Activated naive CD8-positive, alpha-beta T cell treated with anti-CD3 and anti-CD28 coated beads, Interleukin-2, amount 50 U/mL, for 24 hours (primary cell): ENCODE measurements around the gene NR1D1.

Experiments used
- ATAC-seq: fragments of 150-1000 bp; cut with Tn5 transposase; one replicate; pipeline ENCODE4 v1.10.0; 2021
- DNase-seq: peaks from one replicate; pipeline ENCODE4 v3.0.0; 2021
- H3K27ac Mint-ChIP-seq: one replicate; pipeline ENCODE4 v1.8.0; 2021; ENCODE audit warnings: mild to moderate bottlenecking, mixed read lengths
- H3K27me3 Mint-ChIP-seq: one replicate; pipeline ENCODE4 v1.8.0; 2021; ENCODE audit warnings: mixed read lengths
- H3K36me3 Mint-ChIP-seq: one replicate; pipeline ENCODE4 v1.8.0; 2021; ENCODE audit warnings: low read depth, mixed read lengths
- H3K4me1 Mint-ChIP-seq: one replicate; pipeline ENCODE4 v1.8.0; 2021; ENCODE audit warnings: mixed read lengths
- H3K4me3 Mint-ChIP-seq: one replicate; pipeline ENCODE4 v1.8.0; 2021; ENCODE audit warnings: mild to moderate bottlenecking, moderate library complexity, mixed read lengths
- H3K9me3 Mint-ChIP-seq: one replicate; pipeline ENCODE4 v1.8.0; 2021; ENCODE audit warnings: mixed read lengths

Gene NR1D1

GRCh38 chr17:40121181-40122135 lies 21.1 kb upstream of the NR1D1 start, which contains the start of gene MSL1:
Gene MSL1, plus strand, starts transcription at chr17:40121971. Its CDS starts 642 bp downstream, at chr17:40122613.
- no peaks in the 10 kb centered on the region for H3K27me3 Mint-ChIP-seq
- peak within 1 kb of the TSS; percentile 79 for H3K27ac Mint-ChIP-seq
- DNase-seq (peak; percentile 89), ATAC-seq (peak; percentile 51)
- peaks cover 22% of the 10 kb centered on the region for H3K36me3 Mint-ChIP-seq
- no peaks in the 10 kb centered on the region for H3K9me3 Mint-ChIP-seq
- peaks cover 29% of the 10 kb centered on the region for H3K4me1 Mint-ChIP-seq
- peak within 1 kb of the TSS; percentile 89 for H3K4me3 Mint-ChIP-seq

GRCh38 chr17:40115101-40115436 lies 14.7 kb upstream of the NR1D1 start:
- H3K4me1 Mint-ChIP-seq: peaks cover 42% of the 10 kb centered on the region
- DNase-seq (no peak), ATAC-seq (no peak)
- no peak overlapping the region for H3K4me3 Mint-ChIP-seq
- H3K36me3 Mint-ChIP-seq: no peaks in the 10 kb centered on the region
- H3K9me3 Mint-ChIP-seq: no peaks in the 10 kb centered on the region
- peaks cover 2% of the 10 kb centered on the region for H3K27me3 Mint-ChIP-seq
- no peak overlapping the region for H3K27ac Mint-ChIP-seq

- Mint-ChIP-seq H3K27ac (peak overlapping the region; percentile 94), H3K4me3 (peak overlapping the region; percentile 83), H3K36me3 (no peaks in the 10 kb centered on the region), H3K27me3 (peaks cover 2% of the 10 kb centered on the region), H3K9me3 (no peaks in the 10 kb centered on the region), H3K4me1 (peaks cover 53% of the 10 kb centered on the region)
- ATAC-seq: no peak
- no peak for DNase-seq
Measured at GRCh38 chr17:40113907-40114245, 13.5 kb upstream of the NR1D1 start.

GRCh38 chr17:40113110-40113906 lies 12.9 kb upstream of the NR1D1 start:
- peaks cover 2% of the 10 kb centered on the region for H3K27me3 Mint-ChIP-seq
- ATAC-seq: peak; percentile 78
- peaks cover 56% of the 10 kb centered on the region for H3K4me1 Mint-ChIP-seq
- H3K36me3 Mint-ChIP-seq: no peaks in the 10 kb centered on the region
- DNase-seq: peak; percentile 92
- H3K27ac Mint-ChIP-seq: peak overlapping the region; percentile 94
- peak overlapping the region; percentile 83 for H3K4me3 Mint-ChIP-seq
- H3K9me3 Mint-ChIP-seq: no peaks in the 10 kb centered on the region

GRCh38 chr17:40112718-40113109 lies 12.3 kb upstream of the NR1D1 start:
- Mint-ChIP-seq H3K4me1 (peaks cover 61% of the 10 kb centered on the region), H3K27ac (peak overlapping the region; percentile 94)
- ATAC-seq: no peak

GRCh38 chr17:40112191-40112711 lies 11.9 kb upstream of the NR1D1 start:
- peaks cover 2% of the 10 kb centered on the region for H3K27me3 Mint-ChIP-seq
- H3K9me3 Mint-ChIP-seq: no peaks in the 10 kb centered on the region
- H3K4me1 Mint-ChIP-seq: peaks cover 65% of the 10 kb centered on the region
- ATAC-seq: no peak
- peak overlapping the region; percentile 55 for H3K4me3 Mint-ChIP-seq
- DNase-seq: no peak
- no peaks in the 10 kb centered on the region for H3K36me3 Mint-ChIP-seq
- peak overlapping the region; percentile 77 for H3K27ac Mint-ChIP-seq

More at GRCh38 chr17:40112718-40113109, 12.3 kb upstream of the NR1D1 start:
- Mint-ChIP-seq H3K36me3 (no peaks in the 10 kb centered on the region), H3K9me3 (no peaks in the 10 kb centered on the region), H3K4me3 (peak overlapping the region; percentile 83), H3K27me3 (peaks cover 2% of the 10 kb centered on the region)
- DNase-seq: no peak

- H3K36me3 Mint-ChIP-seq: no peaks in the 10 kb centered on the region
- ATAC-seq (peak; percentile 37), DNase-seq (peak; percentile 75)
- H3K4me1 Mint-ChIP-seq: peaks cover 73% of the 10 kb centered on the region
- H3K9me3 Mint-ChIP-seq: no peaks in the 10 kb centered on the region
- peak overlapping the region; percentile 77 for H3K27ac Mint-ChIP-seq
- peak overlapping the region; percentile 55 for H3K4me3 Mint-ChIP-seq
- H3K27me3 Mint-ChIP-seq: peaks cover 2% of the 10 kb centered on the region
Measured at GRCh38 chr17:40111221-40112128, 11.1 kb upstream of the NR1D1 start.

- H3K4me1 Mint-ChIP-seq: peaks cover 86% of the 10 kb centered on the region
- DNase-seq: no peak
- no peak for ATAC-seq
- H3K4me3 Mint-ChIP-seq: no peak overlapping the region
- H3K9me3 Mint-ChIP-seq: no peaks in the 10 kb centered on the region
- H3K36me3 Mint-ChIP-seq: no peaks in the 10 kb centered on the region
- no peak overlapping the region for H3K27ac Mint-ChIP-seq
- H3K27me3 Mint-ChIP-seq: peaks cover 2% of the 10 kb centered on the region
Measured at GRCh38 chr17:40110026-40110845, 9.8 kb upstream of the NR1D1 start.

- Mint-ChIP-seq H3K27ac (peak overlapping the region; percentile 26), H3K4me3 (no peak overlapping the region), H3K27me3 (peaks cover 2% of the 10 kb centered on the region), H3K4me1 (peaks cover 96% of the 10 kb centered on the region), H3K36me3 (no peaks in the 10 kb centered on the region), H3K9me3 (no peaks in the 10 kb centered on the region)
- no peak for DNase-seq
- ATAC-seq: no peak
Measured at GRCh38 chr17:40108970-40109824, 8.8 kb upstream of the NR1D1 start.

GRCh38 chr17:40107522-40108174 lies 7.3 kb upstream of the NR1D1 start:
- peak overlapping the region; percentile 48 for H3K4me3 Mint-ChIP-seq
- DNase-seq (no peak), ATAC-seq (peak; percentile 9)
- peak overlapping the region; percentile 72 for H3K27ac Mint-ChIP-seq
- no peaks in the 10 kb centered on the region for H3K36me3 Mint-ChIP-seq
- H3K4me1 Mint-ChIP-seq: peaks cover 95% of the 10 kb centered on the region
- H3K9me3 Mint-ChIP-seq: no peaks in the 10 kb centered on the region
- H3K27me3 Mint-ChIP-seq: no peaks in the 10 kb centered on the region

- H3K4me3 Mint-ChIP-seq: no peak overlapping the region
- peaks cover 91% of the 10 kb centered on the region for H3K4me1 Mint-ChIP-seq
- H3K9me3 Mint-ChIP-seq: no peaks in the 10 kb centered on the region
- DNase-seq (no peak), ATAC-seq (no peak)
- no peaks in the 10 kb centered on the region for H3K36me3 Mint-ChIP-seq
- H3K27me3 Mint-ChIP-seq: no peaks in the 10 kb centered on the region
- no peak overlapping the region for H3K27ac Mint-ChIP-seq
Measured at GRCh38 chr17:40106760-40107521, 6.6 kb upstream of the NR1D1 start.
